Glutamatergic neuron (in vitro differentiated cells): ENCODE data around the gene SEC16B. TPM values are rescaled to one million over a fixed set of nuclear protein-coding genes. Genes with fewer than 3 reads are reported as not detected.

Experiments used
- DNase-seq: peaks from one replicate; pipeline ENCODE4 v3.0.0; 2022
- H3K27ac Mint-ChIP-seq: one replicate; pipeline ENCODE4 v1.8.0; 2020; ENCODE audit warnings: mild to moderate bottlenecking, mixed read lengths, inconsistent platforms; ENCODE audit not compliant: unreplicated experiment
- H3K27me3 Mint-ChIP-seq: one replicate; pipeline ENCODE4 v1.8.0; 2020; ENCODE audit warnings: mild to moderate bottlenecking, moderate library complexity, mixed read lengths, inconsistent platforms; ENCODE audit not compliant: unreplicated experiment
- H3K36me3 Mint-ChIP-seq: one replicate; pipeline ENCODE4 v1.8.0; 2020; ENCODE audit warnings: mild to moderate bottlenecking, mixed read lengths, inconsistent platforms; ENCODE audit not compliant: unreplicated experiment
- H3K4me1 Mint-ChIP-seq: one replicate; pipeline ENCODE4 v1.8.0; 2020; ENCODE audit warnings: mild to moderate bottlenecking, low read depth, mixed read lengths, inconsistent platforms; ENCODE audit not compliant: unreplicated experiment
- H3K4me3 Mint-ChIP-seq: one replicate; pipeline ENCODE4 v1.8.0; 2020; ENCODE audit warnings: mild to moderate bottlenecking, mixed read lengths, inconsistent platforms; ENCODE audit not compliant: unreplicated experiment
- H3K9me3 Mint-ChIP-seq: one replicate; pipeline ENCODE4 v1.8.0; 2020; ENCODE audit warnings: mild to moderate bottlenecking, moderate library complexity, mixed read lengths, inconsistent platforms; ENCODE audit not compliant: unreplicated experiment
- CTCF ChIP-seq: fragments of 200-600 bp; sonication (generic); IDR thresholded peaks from one replicate; pipeline ENCODE4 v1.5.0; 2021; ENCODE audit not compliant: partially characterized antibody, unreplicated experiment
- total RNA-seq: library from RNA; stranded (reverse); fragmentation: NEBNext Ultra II Directional; extraction: Animal tissue kit (Norgen Biotek cat#: 25700); gene quantifications from one replicate; pipeline ENCODE4 v1.2.1, GENCODE V29; 2021; ENCODE audit not compliant: unreplicated experiment

Gene SEC16B
- total RNA-seq, 1 donor from 2014 or later, result 0.93 TPM

GRCh38 chr1:177973585-177973984, 3.7 kb upstream of the SEC16B start:
- no peak overlapping the region for H3K27ac Mint-ChIP-seq
- no peak for TF ChIP-seq CTCF
- H3K27me3 Mint-ChIP-seq, result no peaks in the 10 kb centered on the region
- no peaks in the 10 kb centered on the region for H3K9me3 Mint-ChIP-seq
- no peak for DNase-seq
- no peaks in the 10 kb centered on the region for H3K36me3 Mint-ChIP-seq
- no peaks in the 10 kb centered on the region for H3K4me1 Mint-ChIP-seq
- no peak overlapping the region for H3K4me3 Mint-ChIP-seq

- H3K9me3 Mint-ChIP-seq, result no peaks in the 10 kb centered on the region
These were observed 749 bp downstream of the SEC16B start for GRCh38 chr1:177969109-177969508.

DNA sequence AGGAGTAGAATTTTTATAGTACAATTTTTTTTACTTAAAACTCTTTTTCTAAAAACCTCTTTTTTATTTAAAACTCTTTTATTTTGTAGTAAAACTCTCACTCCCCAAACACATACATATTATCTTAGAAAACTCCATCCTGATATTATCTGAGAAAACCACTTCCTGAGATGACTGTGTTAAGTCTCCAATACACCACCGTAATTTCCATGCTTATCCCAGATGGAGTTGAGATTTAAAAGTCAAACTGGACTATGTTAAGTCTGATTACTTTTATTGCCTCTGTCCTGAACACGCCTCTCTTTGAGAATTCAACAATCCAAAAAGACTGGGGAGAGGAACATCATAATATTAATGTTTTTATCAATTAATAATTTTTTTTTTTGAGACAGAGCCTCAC, 3.7 kb downstream of the SEC16B start:
- Mint-ChIP-seq H3K4me3 (no peak overlapping the region), H3K27ac (no peak overlapping the region), H3K27me3 (peaks cover 2% of the 10 kb centered on the region), H3K36me3 (no peaks in the 10 kb centered on the region), H3K9me3 (no peaks in the 10 kb centered on the region), H3K4me1 (no peaks in the 10 kb centered on the region)
- TF ChIP-seq CTCF, result no peak
- DNase-seq, result no peak

More at GRCh38 chr1:177969109-177969508, 749 bp downstream of the SEC16B start:
- no peaks in the 10 kb centered on the region for H3K36me3 Mint-ChIP-seq
- no peak overlapping the region for H3K27ac Mint-ChIP-seq
- no peaks in the 10 kb centered on the region for H3K4me1 Mint-ChIP-seq
- H3K27me3 Mint-ChIP-seq, result peaks cover 2% of the 10 kb centered on the region
- no peak for TF ChIP-seq CTCF
- DNase-seq, result no peak
- H3K4me3 Mint-ChIP-seq, result no peak overlapping the region

DNA sequence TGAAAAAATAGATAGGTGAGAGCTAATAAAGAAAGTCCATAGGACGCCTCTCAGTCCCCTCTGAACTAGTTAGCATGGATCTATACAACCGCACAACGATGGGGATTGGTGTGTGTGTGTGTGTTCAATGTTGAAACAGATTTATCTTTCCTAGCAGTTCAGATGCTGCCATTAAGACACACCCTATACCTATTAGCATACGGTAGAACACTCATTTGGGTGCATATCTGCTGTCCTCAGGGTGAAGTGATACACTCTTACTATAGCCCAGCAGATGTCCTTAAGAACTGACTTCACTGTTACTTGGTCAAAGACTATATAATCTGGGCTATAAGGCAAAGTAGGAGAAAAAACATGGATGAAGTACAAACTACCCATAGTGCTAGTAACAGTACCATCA, 4.6 kb downstream of the SEC16B start:
- TF ChIP-seq CTCF, result no peak
- Mint-ChIP-seq H3K9me3 (no peaks in the 10 kb centered on the region), H3K27me3 (peaks cover 2% of the 10 kb centered on the region), H3K4me3 (no peak overlapping the region), H3K27ac (no peak overlapping the region), H3K36me3 (no peaks in the 10 kb centered on the region), H3K4me1 (no peaks in the 10 kb centered on the region)
- DNase-seq, result no peak

DNA sequence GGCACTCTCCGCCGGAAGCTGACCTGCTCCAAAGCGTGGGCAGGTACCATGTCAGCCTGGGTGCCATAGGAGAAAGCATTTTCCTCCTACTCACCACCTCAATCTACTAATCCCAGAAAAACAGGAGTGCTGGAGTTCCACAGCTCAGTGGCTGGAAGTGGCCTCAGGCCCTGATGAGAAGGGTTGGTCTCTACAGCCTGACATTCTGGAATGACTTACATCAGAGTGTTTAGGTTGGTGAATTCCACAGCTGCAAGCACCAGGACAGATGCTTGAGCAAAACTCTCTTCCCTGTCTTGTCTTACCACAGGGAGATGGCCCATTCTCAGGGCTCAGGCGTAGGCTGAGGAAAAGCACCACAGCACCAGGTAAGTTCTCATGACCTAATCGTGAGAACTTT, 5.5 kb downstream of the SEC16B start:
- H3K36me3 Mint-ChIP-seq, result no peaks in the 10 kb centered on the region
- H3K4me3 Mint-ChIP-seq, result no peak overlapping the region
- no peaks in the 10 kb centered on the region for H3K9me3 Mint-ChIP-seq
- no peak for TF ChIP-seq CTCF
- DNase-seq, result no peak
- H3K4me1 Mint-ChIP-seq, result no peaks in the 10 kb centered on the region
- peaks cover 2% of the 10 kb centered on the region for H3K27me3 Mint-ChIP-seq
- no peak overlapping the region for H3K27ac Mint-ChIP-seq
